Middle frontal gyrus (tissue), 1 donor: ENCODE measurements around the gene PDE1A.
"Not testable (repeated sequence)": the region's sequence is repeated elsewhere in the genome, so short reads cannot be mapped to it uniquely, and the experiment has no call there.

Experiments used
- DNase-seq: peaks from one replicate; pipeline ENCODE4 v3.0.0-alpha.2; 2015; ENCODE audit warnings: low spot score; ENCODE audit errors: extremely low spot score

PDE1A gene

GRCh38 chr2:182281276-182281675, 145.6 kb downstream of the PDE1A start:
- DNase-seq, result no peak

- no peak for DNase-seq
Observed at GRCh38 chr2:182280118-182280517, 146.7 kb downstream of the PDE1A start.

- not testable (repeated sequence) for DNase-seq
Observed at GRCh38 chr2:182276662-182277061, 150.2 kb downstream of the PDE1A start.

GRCh38 chr2:182267971-182268370, 158.9 kb downstream of the PDE1A start:
- DNase-seq, result no peak

- DNase-seq, result no peak
Observed at GRCh38 chr2:182266909-182267308, 159.9 kb downstream of the PDE1A start.

GRCh38 chr2:182265718-182266117, 161.1 kb downstream of the PDE1A start:
- DNase-seq, result no peak

- DNase-seq, result no peak
Observed at GRCh38 chr2:182261860-182262387, 164.9 kb downstream of the PDE1A start.

GRCh38 chr2:182259629-182260150, 167.1 kb downstream of the PDE1A start:
- DNase-seq, result no peak

GRCh38 chr2:182252534-182252933, 174.3 kb downstream of the PDE1A start:
- no peak for DNase-seq

GRCh38 chr2:182248898-182249297, 177.9 kb downstream of the PDE1A start:
- DNase-seq, result no peak

- no peak for DNase-seq
Observed at GRCh38 chr2:182248362-182248761, 178.5 kb downstream of the PDE1A start.

- no peak for DNase-seq
Observed at GRCh38 chr2:182247831-182248230, 179.0 kb downstream of the PDE1A start.

- DNase-seq, result no peak
Observed at GRCh38 chr2:182245963-182246362, 180.9 kb downstream of the PDE1A start.

- no peak for DNase-seq
Observed at GRCh38 chr2:182242609-182243008, 184.2 kb downstream of the PDE1A start.

- no peak for DNase-seq
Observed at GRCh38 chr2:182241936-182242335, 184.9 kb downstream of the PDE1A start.

GRCh38 chr2:182240862-182241371, 185.9 kb downstream of the PDE1A start:
- no peak for DNase-seq

GRCh38 chr2:182230561-182230960, 196.3 kb downstream of the PDE1A start:
- DNase-seq, result no peak

- DNase-seq, result no peak
Observed at GRCh38 chr2:182229297-182229696, 197.5 kb downstream of the PDE1A start.

- DNase-seq, result no peak
Observed at GRCh38 chr2:182228741-182229140, 198.1 kb downstream of the PDE1A start.

GRCh38 chr2:182228073-182228473, 198.8 kb downstream of the PDE1A start:
- no peak for DNase-seq

GRCh38 chr2:182226807-182227206, 200.0 kb downstream of the PDE1A start:
- no peak for DNase-seq

GRCh38 chr2:182224669-182225068, 202.2 kb downstream of the PDE1A start:
- no peak for DNase-seq

GRCh38 chr2:182220998-182221397, 205.8 kb downstream of the PDE1A start:
- DNase-seq, result no peak
